Measurements from ENCODE around the gene CALU.

The CALU gene

DNA sequence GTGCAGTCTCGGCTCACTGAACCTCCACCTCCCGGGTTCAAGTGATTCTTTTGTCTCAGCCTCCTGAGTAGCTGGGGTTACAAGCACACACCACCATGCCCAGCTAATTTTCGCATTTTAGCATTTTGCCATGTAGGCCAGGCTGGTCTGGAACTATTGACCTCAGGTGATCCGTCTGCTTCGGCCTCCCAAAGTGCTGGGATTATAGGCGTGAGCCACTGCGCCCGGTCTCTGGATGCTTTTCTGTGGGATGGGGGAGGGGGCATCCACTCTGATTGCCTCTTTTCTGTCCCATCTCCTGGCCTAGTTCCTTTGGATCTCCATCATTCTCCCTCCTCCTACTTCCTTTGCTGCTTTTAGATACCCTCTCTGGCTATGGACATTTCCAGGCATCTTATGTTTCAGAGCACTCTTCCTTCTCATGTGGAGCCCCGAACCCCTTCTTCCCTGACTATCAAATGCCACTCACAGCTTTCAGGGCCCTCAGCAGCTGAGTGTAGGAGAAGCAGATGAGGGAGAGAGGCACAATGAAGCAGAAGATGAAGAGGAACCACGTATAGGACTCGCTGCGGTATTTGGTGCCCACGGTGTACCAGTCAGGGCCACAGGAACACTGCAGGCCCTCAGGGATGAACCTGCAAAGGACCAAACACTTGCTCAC lies 35.0 kb downstream of the CALU start:
- no peak overlapping the region for H3K4me3 ChIP-seq (IDR thresholded peaks at IDR 0.05; ENCODE audit: insufficient read depth, low read depth, low read length)
- no peak overlapping the region for H2AFZ ChIP-seq (ENCODE audit: low read depth)
- no peaks in the 10 kb centered on the region for H3K4me1 ChIP-seq (ENCODE audit: low read depth, poor library complexity, severe bottlenecking)
- H3K4me2 ChIP-seq: no peak overlapping the region
- H3K9ac ChIP-seq: no peak overlapping the region
- H3K36me3 ChIP-seq (ENCODE audit: insufficient read depth): no peaks in the 10 kb centered on the region; the same call in 1 of the 2 replicates
- TF ChIP-seq, protein P1, sequence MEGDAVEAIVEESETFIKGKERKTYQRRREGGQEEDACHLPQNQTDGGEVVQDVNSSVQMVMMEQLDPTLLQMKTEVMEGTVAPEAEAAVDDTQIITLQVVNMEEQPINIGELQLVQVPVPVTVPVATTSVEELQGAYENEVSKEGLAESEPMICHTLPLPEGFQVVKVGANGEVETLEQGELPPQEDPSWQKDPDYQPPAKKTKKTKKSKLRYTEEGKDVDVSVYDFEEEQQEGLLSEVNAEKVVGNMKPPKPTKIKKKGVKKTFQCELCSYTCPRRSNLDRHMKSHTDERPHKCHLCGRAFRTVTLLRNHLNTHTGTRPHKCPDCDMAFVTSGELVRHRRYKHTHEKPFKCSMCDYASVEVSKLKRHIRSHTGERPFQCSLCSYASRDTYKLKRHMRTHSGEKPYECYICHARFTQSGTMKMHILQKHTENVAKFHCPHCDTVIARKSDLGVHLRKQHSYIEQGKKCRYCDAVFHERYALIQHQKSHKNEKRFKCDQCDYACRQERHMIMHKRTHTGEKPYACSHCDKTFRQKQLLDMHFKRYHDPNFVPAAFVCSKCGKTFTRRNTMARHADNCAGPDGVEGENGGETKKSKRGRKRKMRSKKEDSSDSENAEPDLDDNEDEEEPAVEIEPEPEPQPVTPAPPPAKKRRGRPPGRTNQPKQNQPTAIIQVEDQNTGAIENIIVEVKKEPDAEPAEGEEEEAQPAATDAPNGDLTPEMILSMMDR (conservative IDR thresholded peaks at IDR 0.05; ENCODE audit: low read depth, low read length): no peak
- H3K27me3 ChIP-seq (ENCODE audit: insufficient read depth, low read depth): no peaks in the 10 kb centered on the region
- no peaks in the 10 kb centered on the region for H3K79me2 ChIP-seq (ENCODE audit: insufficient read depth, low read depth)
- no peaks in the 10 kb centered on the region for H4K20me1 ChIP-seq (ENCODE audit: insufficient read depth)
- no peak overlapping the region for H3K27ac ChIP-seq

DNA sequence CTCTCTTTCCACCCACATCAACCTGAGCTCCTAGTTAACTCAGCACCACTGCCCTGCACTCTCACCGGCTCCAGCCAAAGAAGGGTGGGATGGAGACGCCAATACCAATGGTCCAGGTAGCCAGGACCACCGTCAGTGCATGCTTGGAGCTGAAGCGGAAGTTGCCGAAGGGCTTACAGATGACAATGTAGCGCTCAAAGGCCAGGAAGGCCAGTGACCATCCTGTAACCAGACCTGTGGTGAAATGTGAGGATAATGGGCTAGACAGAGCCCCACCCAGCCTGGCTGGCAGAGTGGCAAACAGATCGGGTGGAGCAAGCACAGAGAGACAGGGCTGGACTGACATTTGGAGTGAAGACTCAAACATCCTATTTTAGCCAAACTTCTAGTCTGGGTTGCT lies 35.8 kb downstream of the CALU start:
- H3K4me2 ChIP-seq: no peak overlapping the region
- no peaks in the 10 kb centered on the region for H3K79me2 ChIP-seq (ENCODE audit: insufficient read depth, low read depth)
- no peak overlapping the region for H3K4me3 ChIP-seq (IDR thresholded peaks at IDR 0.05; ENCODE audit: insufficient read depth, low read depth, low read length)
- no peak overlapping the region for H3K27ac ChIP-seq
- H3K4me1 ChIP-seq (ENCODE audit: low read depth, poor library complexity, severe bottlenecking): no peaks in the 10 kb centered on the region
- no peaks in the 10 kb centered on the region for H4K20me1 ChIP-seq (ENCODE audit: insufficient read depth)
- H2AFZ ChIP-seq (ENCODE audit: low read depth): no peak overlapping the region
- no peak overlapping the region for H3K9ac ChIP-seq
- TF ChIP-seq, protein P1 (conservative IDR thresholded peaks at IDR 0.05; ENCODE audit: low read depth, low read length): no peak
- no peaks in the 10 kb centered on the region; the same call in 1 of the 2 replicates for H3K36me3 ChIP-seq (ENCODE audit: insufficient read depth)
- H3K27me3 ChIP-seq (ENCODE audit: insufficient read depth, low read depth): no peaks in the 10 kb centered on the region

- no peak within 1 kb of the TSS for H3K4me2 ChIP-seq
- TF ChIP-seq, protein P1 (conservative IDR thresholded peaks at IDR 0.05; ENCODE audit: low read depth, low read length): no peak
- H3K9ac ChIP-seq: no peak within 1 kb of the TSS
- no peaks in the 10 kb centered on the region for H3K27me3 ChIP-seq (ENCODE audit: insufficient read depth, low read depth)
- no peak within 1 kb of the TSS for H2AFZ ChIP-seq (ENCODE audit: low read depth)
- H4K20me1 ChIP-seq (ENCODE audit: insufficient read depth): no peaks in the 10 kb centered on the region
- no peak within 1 kb of the TSS for H3K27ac ChIP-seq
- no peaks in the 10 kb centered on the region for H3K4me1 ChIP-seq (ENCODE audit: low read depth, poor library complexity, severe bottlenecking)
- H3K79me2 ChIP-seq (ENCODE audit: insufficient read depth, low read depth): no peaks in the 10 kb centered on the region
- H3K4me3 ChIP-seq (IDR thresholded peaks at IDR 0.05; ENCODE audit: insufficient read depth, low read depth, low read length): no peak within 1 kb of the TSS
- H3K36me3 ChIP-seq (ENCODE audit: insufficient read depth): no peaks in the 10 kb centered on the region; the same call in 1 of the 2 replicates
These were observed 36.8 kb downstream of the CALU start, which contains the start of gene OPN1SW for GRCh38 chr7:128775744-128776474. OPN1SW (minus strand) TSS chr7:128775794; CDS start chr7:128775781, 13 bp downstream.

GRCh38 chr7:128777156-128778123 lies 38.3 kb downstream of the CALU start:
- no peak overlapping the region for H3K4me3 ChIP-seq (IDR thresholded peaks at IDR 0.05; ENCODE audit: insufficient read depth, low read depth, low read length)
- no peaks in the 10 kb centered on the region for H4K20me1 ChIP-seq (ENCODE audit: insufficient read depth)
- H3K36me3 ChIP-seq (ENCODE audit: insufficient read depth): no peaks in the 10 kb centered on the region
- no peak overlapping the region for H3K27ac ChIP-seq
- no peaks in the 10 kb centered on the region for H3K4me1 ChIP-seq (ENCODE audit: low read depth, poor library complexity, severe bottlenecking)
- H3K9ac ChIP-seq: no peak overlapping the region
- no peak overlapping the region for H2AFZ ChIP-seq (ENCODE audit: low read depth)
- TF ChIP-seq, protein P1 (conservative IDR thresholded peaks at IDR 0.05; ENCODE audit: low read depth, low read length): no peak
- no peak overlapping the region for H3K4me2 ChIP-seq
- no peaks in the 10 kb centered on the region for H3K27me3 ChIP-seq (ENCODE audit: insufficient read depth, low read depth)
- H3K79me2 ChIP-seq (ENCODE audit: insufficient read depth, low read depth): no peaks in the 10 kb centered on the region
